Type B pancreatic cell (in vitro differentiated cells): Measurements from ENCODE around the gene MINDY4B. TPM values are rescaled to one million over a fixed set of nuclear protein-coding genes. Genes with fewer than 3 reads are reported as not detected.

ENCODE experiments used
- DNase-seq: peaks from one replicate; pipeline ENCODE4 v3.0.0; 2021; ENCODE audit warnings: mixed read lengths; ENCODE audit not compliant: unreplicated experiment; ENCODE audit errors: extremely low spot score
- H3K27ac Mint-ChIP-seq: 2 replicates; pipeline ENCODE4 v1.8.0; 2021; ENCODE audit warnings: mild to moderate bottlenecking, mixed read lengths
- H3K27me3 Mint-ChIP-seq: 2 replicates; pipeline ENCODE4 v1.8.0; 2021; ENCODE audit warnings: mixed read lengths
- H3K36me3 Mint-ChIP-seq: 2 replicates; pipeline ENCODE4 v1.8.0; 2021; ENCODE audit warnings: mixed read lengths
- H3K4me1 Mint-ChIP-seq: one replicate; pipeline ENCODE4 v1.8.0; 2021; ENCODE audit warnings: mixed read lengths; ENCODE audit not compliant: unreplicated experiment
- H3K4me3 Mint-ChIP-seq: 2 replicates; pipeline ENCODE4 v1.8.0; 2021; ENCODE audit warnings: mild to moderate bottlenecking, mixed read lengths
- H3K9me3 Mint-ChIP-seq: 2 replicates; pipeline ENCODE4 v1.8.0; 2021; ENCODE audit warnings: mixed read lengths
- CTCF ChIP-seq: fragments of 200-600 bp; sonication (generic); conservative IDR thresholded peaks from 2 replicates; pipeline ENCODE4 v1.5.0; 2021; ENCODE audit warnings: antibody characterized with exemption, mild to moderate bottlenecking
- total RNA-seq: library from RNA; stranded (reverse); gene quantifications from 2 replicates; pipeline ENCODE4 v1.2.1, GENCODE V29; 2021; ENCODE audit warnings: low replicate concordance

Gene MINDY4B
- total RNA-seq, 1 donor from 2014 or later: not detected

DNA sequence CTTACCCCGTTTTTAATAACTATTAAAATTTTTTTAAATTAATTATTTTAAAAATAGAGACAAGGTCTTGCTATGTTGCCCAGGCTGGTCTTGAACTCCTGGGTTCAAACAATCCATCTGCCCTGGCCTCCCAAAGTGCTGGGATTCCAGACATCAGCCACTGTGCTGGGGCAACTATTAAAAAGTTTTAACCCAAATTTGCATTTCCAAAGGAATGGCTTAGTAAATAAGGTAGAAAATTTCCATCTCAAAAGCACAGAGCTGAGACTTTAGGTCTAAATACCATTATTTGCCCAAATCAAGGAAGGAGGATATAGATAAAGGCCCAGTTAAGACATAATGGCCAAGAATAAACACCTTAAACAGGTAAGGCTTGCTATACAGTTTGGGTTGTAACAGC lies 56.4 kb downstream of the MINDY4B start:
- Mint-ChIP-seq H3K27me3 (no peaks in the 10 kb centered on the region), H3K27ac (no peak overlapping the region), H3K4me1 (peaks cover 6% of the 10 kb centered on the region), H3K4me3 (no peak overlapping the region), H3K36me3 (no peaks in the 10 kb centered on the region), H3K9me3 (no peaks in the 10 kb centered on the region)
- no peak for DNase-seq
- no peak for TF ChIP-seq CTCF

GRCh38 chr3:150847433-150847832 lies 57.8 kb downstream of the MINDY4B start:
- no peak for TF ChIP-seq CTCF
- Mint-ChIP-seq H3K4me1 (peaks cover 6% of the 10 kb centered on the region), H3K27me3 (no peaks in the 10 kb centered on the region), H3K4me3 (no peak overlapping the region), H3K27ac (no peak overlapping the region), H3K9me3 (no peaks in the 10 kb centered on the region), H3K36me3 (no peaks in the 10 kb centered on the region)
- no peak for DNase-seq

GRCh38 chr3:150844484-150844883 lies 60.8 kb downstream of the MINDY4B start:
- no peaks in the 10 kb centered on the region for H3K9me3 Mint-ChIP-seq
- no peak overlapping the region for H3K4me3 Mint-ChIP-seq
- no peaks in the 10 kb centered on the region for H3K36me3 Mint-ChIP-seq

GRCh38 chr3:150843241-150843640 lies 62.0 kb downstream of the MINDY4B start:
- TF ChIP-seq CTCF: no peak
- H3K4me1 Mint-ChIP-seq: peaks cover 6% of the 10 kb centered on the region
- no peak overlapping the region for H3K27ac Mint-ChIP-seq
- no peak for DNase-seq
- no peak overlapping the region for H3K4me3 Mint-ChIP-seq
- no peaks in the 10 kb centered on the region for H3K36me3 Mint-ChIP-seq
- no peaks in the 10 kb centered on the region for H3K27me3 Mint-ChIP-seq
- no peaks in the 10 kb centered on the region for H3K9me3 Mint-ChIP-seq

More at GRCh38 chr3:150844484-150844883, 60.8 kb downstream of the MINDY4B start:
- no peaks in the 10 kb centered on the region for H3K27me3 Mint-ChIP-seq
- H3K27ac Mint-ChIP-seq: no peak overlapping the region
- DNase-seq: no peak
- H3K4me1 Mint-ChIP-seq: peaks cover 6% of the 10 kb centered on the region
- TF ChIP-seq CTCF: no peak

DNA sequence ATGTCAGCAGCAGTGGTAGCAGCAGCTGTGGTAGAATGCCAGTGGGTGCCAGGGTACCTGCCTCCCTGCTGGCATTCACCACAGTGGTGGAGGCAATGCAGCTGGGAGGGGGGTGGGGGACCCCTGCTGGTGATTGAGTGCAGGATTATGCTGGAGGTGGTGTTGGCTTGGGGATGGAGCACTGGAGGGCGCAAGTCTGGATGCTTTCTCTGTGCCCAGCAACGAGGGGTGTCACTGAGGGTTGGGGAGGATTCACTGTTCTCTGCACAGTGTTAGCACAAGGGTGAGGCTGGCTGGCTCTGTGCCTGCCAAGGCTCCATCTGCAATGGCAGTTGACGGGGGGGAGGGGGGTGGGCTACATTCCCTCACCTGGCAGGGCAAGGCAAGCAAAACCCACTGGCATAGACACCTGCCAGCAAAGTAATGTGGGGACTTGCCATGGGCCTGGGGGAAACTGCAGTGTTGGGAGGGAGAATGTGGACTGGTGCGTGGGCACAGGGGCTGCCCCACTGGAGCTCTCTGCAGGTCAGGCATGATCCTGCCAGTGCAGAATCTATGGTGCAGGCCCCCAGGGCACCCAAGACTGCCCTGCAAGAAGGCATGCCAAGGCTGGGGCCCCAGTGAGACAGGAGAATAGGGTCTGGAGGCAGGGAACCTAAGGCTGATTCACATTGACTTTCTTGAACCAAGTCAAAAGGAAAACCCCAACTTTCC lies 64.3 kb downstream of the MINDY4B start:
- no peak for DNase-seq
- Mint-ChIP-seq H3K9me3 (no peaks in the 10 kb centered on the region), H3K27me3 (peaks cover 5% of the 10 kb centered on the region), H3K27ac (no peak overlapping the region), H3K36me3 (no peaks in the 10 kb centered on the region), H3K4me1 (peaks cover 6% of the 10 kb centered on the region), H3K4me3 (no peak overlapping the region)
- no peak for TF ChIP-seq CTCF
